AG04450 (cell line): Measurements from ENCODE around the gene PCP4. TPM values are rescaled to one million over a fixed set of nuclear protein-coding genes. Genes with fewer than 3 reads are reported as not detected.

Experiments used
- CTCF ChIA-PET: fragments of 300-600, 350-600 bp; formaldehyde crosslinking; extraction: SDS; loops from one replicate; lab custom pipeline; 2022; ENCODE audit warnings: antibody characterized with exemption, inconsistent platforms; lab: Charles Lee
- POLR2A ChIA-PET: fragments of 350-600 bp; formaldehyde crosslinking; extraction: SDS; loops from one replicate; lab custom pipeline; 2021; ENCODE audit warnings: antibody characterized with exemption, inconsistent platforms; lab: Yijun Ruan, JAX
- DNase-seq: peaks from one replicate; pipeline ENCODE4 v3.0.0-alpha.2; 2011; ENCODE audit warnings: low read depth, low spot score
- H3K27ac ChIP-seq: one replicate; pipeline ENCODE4 v1.5.1; 2012; ENCODE audit warnings: low read depth, low read length, control low read depth
- H3K27me3 ChIP-seq: one replicate; pipeline ENCODE4 v1.6.0; 2012; ENCODE audit warnings: low read length; ENCODE audit not compliant: control insufficient read depth, insufficient read depth
- H3K4me3 ChIP-seq: 2 replicates; pipeline ENCODE4 v1.5.1; 2011; ENCODE audit warnings: mild to moderate bottlenecking, low read depth, low read length, control low read depth
- H3K9me3 ChIP-seq: 2 replicates; pipeline ENCODE4 v1.5.1; 2012; ENCODE audit warnings: low read length; ENCODE audit not compliant: control insufficient read depth, insufficient read depth
- polyA plus RNA-seq: library from polyadenylated mRNA; depleted of rRNA; stranded (reverse); fragments of >200 nt; gene quantifications from 2 replicates; pipeline ENCODE4 v1.2.3, GENCODE V29; 2011
- TF ChIP-seq, protein P1 (sequence below): IDR thresholded peaks from 2 replicates; pipeline ENCODE4 v1.5.1; 2011; ENCODE audit warnings: low read depth, low read length, control low read depth, inconsistent platforms

PCP4 gene
- polyA plus RNA-seq, 1 experiment: not detected

DNA sequence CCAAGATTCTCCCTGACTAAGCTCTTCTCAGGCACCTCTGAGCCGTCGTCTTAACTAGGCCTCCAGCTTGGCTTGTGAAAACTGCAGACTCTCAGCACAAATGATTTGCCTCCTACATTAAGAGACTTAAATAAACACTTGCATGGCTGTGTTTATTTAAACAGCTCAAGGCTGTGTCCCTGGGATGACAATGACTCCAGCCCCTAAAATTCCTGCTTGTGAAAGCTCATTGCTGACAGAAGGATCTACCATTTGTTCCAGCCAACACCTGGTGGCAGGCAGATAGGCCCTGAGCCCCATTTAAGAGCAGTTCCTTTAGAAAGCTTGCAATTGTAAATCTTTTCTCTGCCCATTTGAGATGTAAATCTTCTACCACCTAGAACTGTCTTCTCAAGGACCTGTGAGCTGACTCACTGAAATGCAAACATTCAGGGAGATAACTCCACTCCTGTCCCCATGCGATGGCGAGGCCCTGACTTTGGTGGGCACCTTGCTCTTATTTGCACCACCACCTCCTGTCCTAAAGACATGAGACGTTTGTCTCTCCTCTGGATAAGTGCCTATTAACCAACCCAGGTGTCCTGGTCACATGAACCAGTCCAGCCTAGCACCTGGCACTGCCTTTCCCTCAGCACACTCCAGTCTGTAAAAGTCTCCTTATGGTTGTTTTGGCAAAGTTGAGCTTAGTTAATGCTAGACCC lies 15.1 kb upstream of the PCP4 start:
- no peak overlapping the region for H3K27ac ChIP-seq
- CTCF ChIA-PET: no interaction called here
- TF ChIP-seq, protein P1, sequence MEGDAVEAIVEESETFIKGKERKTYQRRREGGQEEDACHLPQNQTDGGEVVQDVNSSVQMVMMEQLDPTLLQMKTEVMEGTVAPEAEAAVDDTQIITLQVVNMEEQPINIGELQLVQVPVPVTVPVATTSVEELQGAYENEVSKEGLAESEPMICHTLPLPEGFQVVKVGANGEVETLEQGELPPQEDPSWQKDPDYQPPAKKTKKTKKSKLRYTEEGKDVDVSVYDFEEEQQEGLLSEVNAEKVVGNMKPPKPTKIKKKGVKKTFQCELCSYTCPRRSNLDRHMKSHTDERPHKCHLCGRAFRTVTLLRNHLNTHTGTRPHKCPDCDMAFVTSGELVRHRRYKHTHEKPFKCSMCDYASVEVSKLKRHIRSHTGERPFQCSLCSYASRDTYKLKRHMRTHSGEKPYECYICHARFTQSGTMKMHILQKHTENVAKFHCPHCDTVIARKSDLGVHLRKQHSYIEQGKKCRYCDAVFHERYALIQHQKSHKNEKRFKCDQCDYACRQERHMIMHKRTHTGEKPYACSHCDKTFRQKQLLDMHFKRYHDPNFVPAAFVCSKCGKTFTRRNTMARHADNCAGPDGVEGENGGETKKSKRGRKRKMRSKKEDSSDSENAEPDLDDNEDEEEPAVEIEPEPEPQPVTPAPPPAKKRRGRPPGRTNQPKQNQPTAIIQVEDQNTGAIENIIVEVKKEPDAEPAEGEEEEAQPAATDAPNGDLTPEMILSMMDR: no peak
- H3K9me3 ChIP-seq: peaks cover 48% of the 10 kb centered on the region
- H3K27me3 ChIP-seq: no peaks in the 10 kb centered on the region
- POLR2A ChIA-PET: no interaction called here
- H3K4me3 ChIP-seq: no peak overlapping the region
- no peak for DNase-seq

DNA sequence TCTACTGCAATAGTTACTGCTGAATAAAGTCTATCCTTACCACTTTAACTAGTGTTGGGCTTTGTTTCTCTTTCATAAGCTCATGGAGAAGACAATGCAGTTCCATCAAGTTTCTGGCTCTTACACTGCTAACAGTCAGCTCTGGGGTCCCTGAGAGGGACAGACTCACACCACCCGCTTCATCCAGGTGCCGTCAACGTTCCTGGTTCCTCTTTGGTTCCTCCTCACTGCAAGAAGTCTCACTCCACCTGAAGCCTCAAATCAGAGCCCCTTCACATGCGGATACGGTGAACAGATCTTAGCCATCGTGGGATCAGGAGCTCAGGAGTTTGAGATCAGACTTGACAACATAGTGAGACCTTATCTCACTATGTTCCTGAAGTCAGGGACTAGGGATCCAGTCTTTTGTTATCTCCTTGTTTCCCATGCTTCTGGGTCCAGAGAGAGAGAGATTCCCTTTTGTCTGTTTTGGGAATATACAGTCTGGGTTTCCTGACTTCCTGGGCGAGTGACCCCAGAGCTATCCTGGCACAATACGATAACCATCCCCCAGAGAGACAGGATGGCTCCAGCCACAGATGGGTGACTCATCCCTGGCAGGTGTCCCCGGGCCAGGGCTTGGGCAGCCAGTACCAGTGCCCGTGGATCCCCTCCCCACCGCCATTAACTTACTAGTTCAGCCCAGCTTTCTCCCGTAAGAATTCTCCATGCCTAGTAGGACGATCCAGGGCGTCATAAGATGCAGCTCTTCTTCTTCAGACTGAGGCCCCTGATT lies 14.3 kb upstream of the PCP4 start:
- ChIA-PET CTCF (no interaction called here), POLR2A (no interaction called here)
- Histone ChIP-seq H3K27ac (no peak overlapping the region), H3K9me3 (peaks cover 43% of the 10 kb centered on the region), H3K4me3 (no peak overlapping the region), H3K27me3 (no peaks in the 10 kb centered on the region)
- no peak for DNase-seq
- TF ChIP-seq, protein P1: no peak

DNA sequence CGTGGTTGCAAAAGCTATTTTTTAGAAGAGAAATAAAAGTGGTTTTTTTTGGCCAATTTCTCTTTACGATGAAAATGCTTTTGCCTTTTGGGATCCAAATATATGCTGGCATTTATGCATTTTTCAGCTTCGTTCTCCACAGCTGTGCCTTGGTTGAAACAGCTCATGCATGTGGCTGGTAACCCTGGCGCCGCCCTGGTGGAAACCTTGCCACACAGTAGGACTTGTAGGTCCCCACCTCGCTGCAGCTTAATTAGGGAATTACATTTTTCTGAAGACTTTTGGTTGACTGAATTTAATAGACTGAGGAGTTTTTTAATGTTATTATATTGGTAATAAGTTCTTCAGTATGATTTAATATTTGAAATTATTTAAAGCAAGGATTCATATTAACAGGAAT lies 12.7 kb upstream of the PCP4 start:
- TF ChIP-seq, protein P1: no peak
- POLR2A ChIA-PET: no interaction called here
- Histone ChIP-seq H3K27ac (no peak overlapping the region), H3K27me3 (no peaks in the 10 kb centered on the region), H3K4me3 (no peak overlapping the region), H3K9me3 (peaks cover 40% of the 10 kb centered on the region)
- no peak for DNase-seq
- CTCF ChIA-PET: interaction anchor here (0.9 kb wide), 1 partner anchor 12 kb away, joined by 4 read pairs; the partner anchor contains the start of gene PCP4

DNA sequence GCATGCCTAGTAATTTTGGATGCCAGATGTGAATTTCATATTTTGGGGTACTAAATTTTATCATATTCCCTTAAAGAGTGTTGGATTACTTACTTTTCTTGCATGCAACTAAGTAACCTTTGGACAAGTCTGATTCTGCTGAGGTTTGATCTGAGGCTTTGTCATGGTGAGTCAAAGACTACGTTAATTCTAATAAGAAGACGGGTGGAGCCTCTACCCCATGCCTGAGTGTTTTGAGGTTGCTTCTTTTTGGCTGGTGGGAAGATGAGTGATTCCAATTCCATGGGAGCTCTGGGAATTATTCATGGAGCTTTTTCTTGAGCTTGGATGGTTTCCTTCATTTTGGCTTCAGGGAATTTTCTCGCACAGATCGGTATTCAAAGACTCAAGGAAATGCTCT lies 11.6 kb upstream of the PCP4 start:
- CTCF ChIA-PET: no interaction called here
- H3K9me3 ChIP-seq: peaks cover 37% of the 10 kb centered on the region
- no peaks in the 10 kb centered on the region for H3K27me3 ChIP-seq
- TF ChIP-seq, protein P1: no peak
- H3K27ac ChIP-seq: no peak overlapping the region
- no peak overlapping the region for H3K4me3 ChIP-seq
- DNase-seq: no peak
- POLR2A ChIA-PET: no interaction called here

DNA sequence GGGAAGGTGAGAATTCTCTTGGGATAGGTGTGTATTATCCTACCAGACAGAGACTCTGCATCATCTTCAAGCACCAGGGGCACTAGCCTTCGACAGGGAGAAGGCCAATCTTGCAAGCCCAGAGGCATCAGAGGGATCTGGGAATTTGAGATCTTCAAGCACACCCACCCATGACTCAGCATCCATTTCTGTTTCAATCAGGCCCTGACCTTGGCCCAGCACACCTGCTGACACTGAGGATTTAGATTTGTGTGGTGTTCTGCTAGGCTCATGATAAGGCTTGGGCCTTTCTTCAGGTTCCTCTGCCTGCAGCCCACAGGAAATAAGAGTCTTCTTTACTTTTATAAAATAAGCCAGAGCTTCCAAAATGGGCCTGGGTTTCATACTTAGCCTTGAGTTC lies 6.6 kb upstream of the PCP4 start:
- Histone ChIP-seq H3K27ac (no peak overlapping the region), H3K9me3 (peaks cover 24% of the 10 kb centered on the region), H3K4me3 (no peak overlapping the region), H3K27me3 (no peaks in the 10 kb centered on the region)
- no peak for DNase-seq
- POLR2A ChIA-PET: no interaction called here
- TF ChIP-seq, protein P1: no peak
- CTCF ChIA-PET: no interaction called here
